ENCODE data around the gene RILPL2. TPM values are rescaled to one million over a fixed set of nuclear protein-coding genes. Genes with fewer than 3 reads are reported as not detected.

The RILPL2 gene, protein sequence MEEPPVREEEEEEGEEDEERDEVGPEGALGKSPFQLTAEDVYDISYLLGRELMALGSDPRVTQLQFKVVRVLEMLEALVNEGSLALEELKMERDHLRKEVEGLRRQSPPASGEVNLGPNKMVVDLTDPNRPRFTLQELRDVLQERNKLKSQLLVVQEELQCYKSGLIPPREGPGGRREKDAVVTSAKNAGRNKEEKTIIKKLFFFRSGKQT
- total RNA-seq (2014; rRNA removed; shearing (Covaris generic)) (3.4 and 4.0 TPM in 2 replicates), total RNA-seq (2022) (5.5 and 6.8 TPM in 2 replicates), Bru-seq, nascent RNA (percentile 54 among the genes with signal in this experiment), BruChase-seq, experiment 1, labeled RNA remaining after a 6-hour chase (percentile 63 among the genes with signal in this experiment), BruChase-seq, experiment 2, labeled RNA remaining after a 2-hour chase (percentile 63 among the genes with signal in this experiment)
- long read RNA-seq, full-length matches to known transcripts = 9 of 16 reads
- long read RNA-seq, partial matches to known transcripts = 2 of 16 reads
- long read RNA-seq, other reads (novel, unspliced or antisense) = 5 of 16 reads

DNA sequence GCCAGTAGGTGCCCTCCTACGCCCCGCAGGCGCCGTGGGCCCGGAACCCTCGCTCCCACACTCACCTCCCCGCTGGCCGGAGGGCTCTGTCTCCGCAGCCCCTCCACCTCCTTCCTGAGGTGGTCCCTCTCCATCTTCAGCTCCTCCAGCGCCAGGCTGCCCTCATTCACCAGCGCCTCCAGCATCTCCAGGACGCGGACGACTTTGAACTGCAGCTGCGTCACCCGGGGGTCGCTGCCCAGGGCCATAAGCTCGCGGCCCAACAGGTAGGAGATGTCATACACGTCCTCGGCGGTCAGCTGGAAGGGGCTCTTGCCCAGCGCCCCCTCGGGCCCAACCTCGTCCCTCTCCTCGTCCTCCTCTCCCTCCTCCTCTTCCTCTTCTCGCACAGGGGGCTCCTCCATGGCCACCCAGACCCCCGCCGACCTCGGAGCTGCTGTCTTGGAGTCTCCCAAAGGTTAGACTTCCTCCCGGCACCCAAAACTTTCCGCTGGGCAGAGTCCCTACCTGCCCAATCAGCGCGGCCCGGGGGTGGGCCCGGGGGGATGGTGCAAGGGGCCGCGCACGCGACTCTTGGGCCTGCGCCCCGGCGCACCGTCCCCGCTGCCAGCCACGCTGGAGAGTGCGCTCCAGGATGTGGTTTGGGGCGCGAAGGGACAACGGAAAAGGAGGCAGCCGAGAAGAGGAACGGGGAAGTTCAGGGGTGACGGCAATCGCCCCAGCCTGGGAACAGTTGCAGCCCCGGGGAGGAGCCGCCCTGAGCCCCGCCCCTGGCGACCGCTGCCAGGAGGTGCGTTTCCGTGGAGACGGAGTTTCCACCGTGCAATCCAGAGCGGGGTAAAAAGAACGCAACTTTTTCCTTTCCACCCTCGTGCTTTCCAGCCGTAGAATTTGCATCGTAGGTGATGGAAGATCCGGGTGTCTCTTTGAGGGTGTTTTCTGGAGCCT lies at the start of gene RILPL2:
RILPL2 (minus strand) TSS at position 668 of the 948 bp plus-strand sequence; CDS start at position 404, 264 bp downstream.
- Histone ChIP-seq H3K4me2 (ENCODE audit: low read length) (peak within 1 kb of the TSS; percentile 93), H3K9me3 (ENCODE audit: low read length) (no peaks in the 10 kb centered on the region), H3K9me2 (ENCODE audit: insufficient read depth, low read length) (no peaks in the 10 kb centered on the region), H3K36me3 (ENCODE audit: insufficient read depth, low read length) (no peaks in the 10 kb centered on the region), H3K79me2 (ENCODE audit: insufficient read depth, low read depth, low read length) (peaks cover 49% of the 10 kb centered on the region), H4K20me1 (ENCODE audit: insufficient read depth, low read length) (no peaks in the 10 kb centered on the region), H2AFZ (ENCODE audit: low read length) (peak within 1 kb of the TSS; percentile 63; the same call in 1 of the 2 replicates), H3K4me3 (ENCODE audit: low read depth, low read length, poor library complexity, severe bottlenecking) (peak within 1 kb of the TSS; percentile 88), H3K4me1 (ENCODE audit: insufficient read depth, low read length, poor library complexity, severe bottlenecking) (peaks cover 48% of the 10 kb centered on the region), H3K27ac (ENCODE audit: low read depth, low read length, poor library complexity, severe bottlenecking) (peak within 1 kb of the TSS; percentile 45)
- DNase-seq (ENCODE audit: low spot score) = peak; percentile 83
- CTCF ChIA-PET (ENCODE audit: unreplicated experiment) = no interaction called here
- BruUV-seq (replicated peaks) = no TSS peak
- POLR2A ChIA-PET = interaction anchor here (0.6 to 1.6 kb wide), 3 partner anchors 10 to 909 kb away, joined by 3 to 6 read pairs (median 3); no protein-coding TSS in a partner anchor
- no peak for TF ChIP-seq EZH2phosphoT487 (IDR thresholded peaks at IDR 0.05; ENCODE audit: borderline replicate concordance, low read depth, low read length)
- TF ChIP-seq, protein P1, sequence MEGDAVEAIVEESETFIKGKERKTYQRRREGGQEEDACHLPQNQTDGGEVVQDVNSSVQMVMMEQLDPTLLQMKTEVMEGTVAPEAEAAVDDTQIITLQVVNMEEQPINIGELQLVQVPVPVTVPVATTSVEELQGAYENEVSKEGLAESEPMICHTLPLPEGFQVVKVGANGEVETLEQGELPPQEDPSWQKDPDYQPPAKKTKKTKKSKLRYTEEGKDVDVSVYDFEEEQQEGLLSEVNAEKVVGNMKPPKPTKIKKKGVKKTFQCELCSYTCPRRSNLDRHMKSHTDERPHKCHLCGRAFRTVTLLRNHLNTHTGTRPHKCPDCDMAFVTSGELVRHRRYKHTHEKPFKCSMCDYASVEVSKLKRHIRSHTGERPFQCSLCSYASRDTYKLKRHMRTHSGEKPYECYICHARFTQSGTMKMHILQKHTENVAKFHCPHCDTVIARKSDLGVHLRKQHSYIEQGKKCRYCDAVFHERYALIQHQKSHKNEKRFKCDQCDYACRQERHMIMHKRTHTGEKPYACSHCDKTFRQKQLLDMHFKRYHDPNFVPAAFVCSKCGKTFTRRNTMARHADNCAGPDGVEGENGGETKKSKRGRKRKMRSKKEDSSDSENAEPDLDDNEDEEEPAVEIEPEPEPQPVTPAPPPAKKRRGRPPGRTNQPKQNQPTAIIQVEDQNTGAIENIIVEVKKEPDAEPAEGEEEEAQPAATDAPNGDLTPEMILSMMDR (conservative IDR thresholded peaks at IDR 0.05; ENCODE audit: low read length) = peak; percentile 35; the same call in 1 of the 2 replicates
- intact Hi-C loops (cut with micrococcal nuclease; ENCODE audit: unreplicated experiment) = no loop called here

DNA sequence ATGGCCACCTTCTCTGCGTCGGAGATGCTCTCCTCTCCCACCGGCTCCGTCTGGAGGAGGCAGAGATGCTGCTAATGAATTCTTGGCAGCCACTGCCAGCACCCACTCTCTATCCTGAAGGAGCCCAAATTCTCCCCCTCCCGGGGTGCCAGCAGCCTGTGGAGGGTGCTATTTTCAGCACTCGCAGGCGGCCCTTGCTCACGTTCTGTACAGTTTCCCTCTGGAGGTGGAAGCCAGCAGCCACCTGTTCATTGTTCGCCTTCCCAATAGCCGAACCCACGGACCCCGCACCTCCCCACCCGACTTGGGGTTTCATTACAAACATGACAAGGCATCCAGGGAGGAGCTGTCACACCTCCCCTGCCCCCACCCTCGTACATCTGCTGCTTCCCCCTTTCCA lies 49.3 kb upstream of the RILPL2 start:
- Histone ChIP-seq H3K4me3 (ENCODE audit: low read depth, low read length, poor library complexity, severe bottlenecking) (no peak overlapping the region), H3K4me1 (ENCODE audit: insufficient read depth, low read length, poor library complexity, severe bottlenecking) (peaks cover 18% of the 10 kb centered on the region), H2AFZ (ENCODE audit: low read length) (no peak overlapping the region), H3K9me3 (ENCODE audit: low read length) (no peaks in the 10 kb centered on the region), H3K27ac (ENCODE audit: low read depth, low read length, poor library complexity, severe bottlenecking) (no peak overlapping the region), H3K79me2 (ENCODE audit: insufficient read depth, low read depth, low read length) (no peaks in the 10 kb centered on the region), H3K4me2 (ENCODE audit: low read length) (no peak overlapping the region), H3K9me2 (ENCODE audit: insufficient read depth, low read length) (no peaks in the 10 kb centered on the region), H3K36me3 (ENCODE audit: insufficient read depth, low read length) (no peaks in the 10 kb centered on the region), H4K20me1 (ENCODE audit: insufficient read depth, low read length) (no peaks in the 10 kb centered on the region)
- POLR2A ChIA-PET = interaction anchor here (0.7 kb wide), 1 partner anchor 753 kb away, joined by 3 read pairs; no protein-coding TSS in a partner anchor
- no TSS peak for BruUV-seq (replicated peaks)
- intact Hi-C loops (cut with micrococcal nuclease; ENCODE audit: unreplicated experiment) = no loop called here
- DNase-seq (ENCODE audit: low spot score) = no peak
- TF ChIP-seq EZH2phosphoT487 (IDR thresholded peaks at IDR 0.05; ENCODE audit: borderline replicate concordance, low read depth, low read length) = no peak
- TF ChIP-seq, protein P1 (conservative IDR thresholded peaks at IDR 0.05; ENCODE audit: low read length) = no peak
- CTCF ChIA-PET (ENCODE audit: unreplicated experiment) = no interaction called here
